ENCODE results near the gene GALNT6.
A peak's percentile ranks its signal among the peaks of the same experiment; 100 is the strongest.

The GALNT6 gene

DNA sequence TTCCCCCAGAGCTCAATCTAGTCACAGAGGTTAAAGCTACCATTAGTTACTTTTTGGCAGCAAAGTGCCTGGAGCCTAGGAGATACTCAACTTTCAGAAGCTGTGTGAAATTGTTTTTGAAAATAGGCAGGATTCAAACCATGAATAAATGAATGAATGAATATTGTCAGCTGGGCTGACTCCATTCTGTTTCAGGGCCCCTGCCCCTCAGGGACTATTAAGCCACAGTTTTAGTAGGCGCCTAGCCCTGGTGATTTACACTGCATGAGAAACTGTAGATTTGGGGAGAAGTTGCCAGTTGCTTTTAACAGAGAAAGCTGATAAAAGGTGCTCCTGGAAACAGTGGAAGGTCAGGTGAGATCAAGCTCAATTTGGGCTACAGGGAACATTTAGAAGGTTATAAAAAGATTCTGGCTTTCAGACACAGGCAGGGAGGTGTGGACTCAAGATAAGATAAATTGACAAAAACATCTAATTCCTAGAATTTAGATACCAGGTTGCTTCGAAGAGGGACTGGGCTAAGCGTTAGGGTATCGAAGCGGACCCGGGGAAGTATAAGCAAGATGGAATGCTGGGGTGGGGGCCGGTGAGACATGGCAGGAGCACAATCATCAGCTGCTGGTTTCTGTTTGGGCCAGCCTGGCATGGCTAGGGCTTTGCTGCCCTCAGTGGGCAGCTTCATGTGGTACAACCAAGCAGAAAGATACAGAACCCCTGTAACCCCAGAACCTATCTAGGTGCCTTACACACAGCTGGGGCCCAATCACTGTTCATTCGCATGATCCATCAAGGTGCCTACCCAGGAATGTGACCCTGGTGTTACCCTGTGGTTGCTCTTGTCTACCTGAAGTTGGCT is 29.8 kb downstream of the GALNT6 start:
- Histone ChIP-seq H3K36me3 (no peaks in the 10 kb centered on the region), H3K9me3 (replicated peaks in 1 of 11) (no peaks in the 10 kb centered on the region), H3K9ac (no peak overlapping the region), H4K20me1 (peaks cover 0 to 26% (median 3%) of the 10 kb centered on the region in 11 experiments; a peak in 7 of 22 replicates), H3K4me2 (peak overlapping the region in 1 of 11 experiments; percentile 95; a peak in 2 of 22 replicates), H3K27me3 (peaks cover 4 to 59% (median 15%) of the 10 kb centered on the region in 11 experiments; a peak in 17 of 22 replicates), H3K4me1 (peaks cover 11 to 54% (median 18%) of the 10 kb centered on the region in 10 experiments), H3K4me3 (no peak overlapping the region), H3K27ac (no peak overlapping the region)
- TF ChIP-seq Cebpa-rat (IDR thresholded peaks at IDR 0.05), result no peak

DNA sequence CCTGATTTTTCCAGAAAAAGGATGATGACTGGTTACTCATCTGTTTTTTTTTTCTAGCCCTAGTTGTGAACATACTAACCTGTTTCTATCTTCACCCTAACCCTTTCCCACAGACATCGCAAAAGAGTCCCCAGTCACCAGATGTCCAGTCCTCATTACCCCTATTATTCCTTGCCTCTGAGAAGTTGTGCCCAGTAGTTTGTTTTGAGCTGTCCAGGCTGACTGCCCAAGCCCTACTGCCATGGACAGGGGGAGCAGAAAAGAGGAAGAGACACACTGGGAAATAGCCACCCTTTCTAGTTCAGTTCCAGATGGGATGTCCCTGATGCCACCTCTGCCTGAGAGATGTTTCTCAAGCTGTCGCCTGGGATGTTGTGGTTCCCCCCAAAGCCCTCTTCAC is 30.9 kb downstream of the GALNT6 start:
- peaks cover 0 to 49% (median 6%) of the 10 kb centered on the region in 11 experiments; a peak in 12 of 22 replicates for H3K27me3 ChIP-seq
- H4K20me1 ChIP-seq, result peaks cover 0 to 20% (median 3%) of the 10 kb centered on the region in 11 experiments; a peak in 6 of 22 replicates
- TF ChIP-seq Cebpa-rat (IDR thresholded peaks at IDR 0.05), result no peak

DNA sequence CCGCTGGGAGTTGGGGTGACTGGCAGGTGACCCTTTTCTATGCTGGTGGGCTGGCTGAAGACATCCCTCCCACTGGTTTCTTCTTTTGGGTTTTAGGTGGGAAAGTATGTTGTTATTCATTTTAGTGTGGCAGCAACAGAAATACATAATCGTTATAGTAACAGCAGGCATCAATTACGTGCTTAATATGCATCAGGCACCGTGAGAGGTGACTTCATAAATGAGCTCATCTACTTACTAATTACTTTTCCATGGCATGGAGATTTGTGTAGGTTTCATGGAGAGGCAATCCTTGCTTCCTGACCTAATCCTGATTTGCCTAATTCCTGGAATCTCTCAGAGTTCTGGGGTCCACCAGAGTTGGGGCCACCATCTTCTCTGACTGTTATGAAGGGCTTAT is 31.4 kb downstream of the GALNT6 start:
- Histone ChIP-seq H3K4me2 (peak overlapping the region in 2 of 11 experiments; percentile 50 to 95; a peak in 4 of 22 replicates), H3K9ac (no peak overlapping the region), H3K36me3 (no peaks in the 10 kb centered on the region), H3K9me3 (replicated peaks in 1 of 11) (no peaks in the 10 kb centered on the region), H4K20me1 (peaks cover 0 to 15% (median 0%) of the 10 kb centered on the region in 11 experiments; a peak in 4 of 22 replicates), H3K4me1 (peaks cover 11 to 63% (median 18%) of the 10 kb centered on the region in 10 experiments), H3K4me3 (no peak overlapping the region), H3K27ac (no peak overlapping the region; a peak in 1 of 22 replicates), H3K27me3 (peaks cover 0 to 44% (median under 1%) of the 10 kb centered on the region in 11 experiments; a peak in 10 of 22 replicates)
- no peak for TF ChIP-seq Cebpa-rat (IDR thresholded peaks at IDR 0.05)

More for the DNA sequence above, 30.9 kb downstream of the GALNT6 start:
- Histone ChIP-seq H3K4me1 (peaks cover 11 to 63% (median 18%) of the 10 kb centered on the region in 10 experiments), H3K36me3 (no peaks in the 10 kb centered on the region), H3K4me3 (no peak overlapping the region), H3K9ac (no peak overlapping the region), H3K27ac (no peak overlapping the region), H3K4me2 (peak overlapping the region in 2 of 11 experiments; percentile 50 to 95; a peak in 4 of 22 replicates), H3K9me3 (replicated peaks in 1 of 11) (no peaks in the 10 kb centered on the region)

DNA sequence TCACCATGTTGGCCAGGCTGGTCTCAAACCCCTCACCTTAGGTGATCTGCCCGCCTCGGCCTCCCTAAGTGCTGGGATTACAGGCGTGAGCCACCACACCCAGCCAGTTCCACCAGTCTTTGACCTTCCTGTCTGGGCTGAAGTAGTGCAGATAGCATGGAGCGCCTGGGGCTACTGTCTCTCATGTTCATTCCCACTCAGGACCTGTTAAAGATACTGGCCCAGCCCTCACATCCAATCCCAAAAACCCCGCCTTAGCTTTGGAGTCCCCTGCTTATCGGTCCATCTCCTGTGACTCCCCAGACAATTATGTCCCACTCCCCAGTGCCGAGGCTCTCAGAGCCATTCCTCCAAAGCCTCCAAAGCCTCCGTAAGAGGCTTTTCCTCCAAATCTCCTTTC is 32.7 kb downstream of the GALNT6 start:
- Histone ChIP-seq H3K9me3 (replicated peaks in 1 of 11) (no peaks in the 10 kb centered on the region), H3K9ac (no peak overlapping the region), H3K27me3 (peaks cover 0 to 30% (median 0%) of the 10 kb centered on the region in 11 experiments; a peak in 7 of 22 replicates), H3K4me1 (peaks cover 11 to 69% (median 16%) of the 10 kb centered on the region in 10 experiments), H3K4me3 (no peak overlapping the region), H3K27ac (peak overlapping the region in 2 of 11 experiments; percentile 70 to 71; a peak in 3 of 22 replicates), H3K36me3 (no peaks in the 10 kb centered on the region), H3K4me2 (peak overlapping the region in 7 of 11 experiments; percentile 64 to 95 (median 80); a peak in 11 of 22 replicates), H4K20me1 (0 out of 22 replicates have a peak, but pooled peaks cover 0 to 4% (median 0%) of the 10 kb centered on the region in 11 experiments)
- no peak for TF ChIP-seq Cebpa-rat (IDR thresholded peaks at IDR 0.05)

DNA sequence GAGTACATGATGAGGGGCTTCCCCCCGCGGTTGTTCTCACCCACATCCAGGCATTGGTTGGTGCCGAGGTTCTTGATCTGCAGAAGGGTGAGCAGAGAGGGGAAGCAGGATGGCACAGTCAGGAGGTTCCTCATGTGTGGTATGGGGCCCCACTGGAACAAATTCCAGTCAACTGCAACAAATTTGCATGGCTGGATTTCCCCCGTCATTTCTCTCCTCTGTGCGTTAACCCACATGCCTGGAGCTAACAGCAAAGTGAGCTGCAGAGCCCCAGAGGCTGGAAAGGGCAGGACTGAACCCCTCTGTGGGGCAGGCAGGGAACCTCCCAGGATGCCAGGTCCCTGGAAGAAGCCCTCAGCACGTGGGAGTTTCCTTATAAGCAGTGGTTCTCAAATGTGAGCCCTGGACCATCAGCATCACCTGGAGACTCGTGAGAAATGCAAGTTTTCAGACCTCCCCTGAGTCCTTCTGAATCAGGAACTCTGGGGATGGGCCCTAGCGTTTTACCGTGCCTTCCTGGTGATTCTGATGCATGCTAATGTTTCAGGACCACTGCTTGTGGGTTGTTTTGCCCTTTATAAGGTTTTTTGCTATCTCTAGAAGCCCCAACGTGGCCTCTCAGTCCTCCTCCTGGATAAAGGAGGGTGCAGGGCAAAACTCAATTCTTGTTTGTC is 33.7 kb downstream of the GALNT6 start:
- TF ChIP-seq Cebpa-rat (IDR thresholded peaks at IDR 0.05), result no peak
- Histone ChIP-seq H3K9ac (peak overlapping the region in 4 of 11 experiments; percentile 1 to 64 (median 32); a peak in 5 of 22 replicates), H3K27me3 (peaks cover 0 to 23% (median 0%) of the 10 kb centered on the region in 11 experiments; a peak in 7 of 22 replicates)

DNA sequence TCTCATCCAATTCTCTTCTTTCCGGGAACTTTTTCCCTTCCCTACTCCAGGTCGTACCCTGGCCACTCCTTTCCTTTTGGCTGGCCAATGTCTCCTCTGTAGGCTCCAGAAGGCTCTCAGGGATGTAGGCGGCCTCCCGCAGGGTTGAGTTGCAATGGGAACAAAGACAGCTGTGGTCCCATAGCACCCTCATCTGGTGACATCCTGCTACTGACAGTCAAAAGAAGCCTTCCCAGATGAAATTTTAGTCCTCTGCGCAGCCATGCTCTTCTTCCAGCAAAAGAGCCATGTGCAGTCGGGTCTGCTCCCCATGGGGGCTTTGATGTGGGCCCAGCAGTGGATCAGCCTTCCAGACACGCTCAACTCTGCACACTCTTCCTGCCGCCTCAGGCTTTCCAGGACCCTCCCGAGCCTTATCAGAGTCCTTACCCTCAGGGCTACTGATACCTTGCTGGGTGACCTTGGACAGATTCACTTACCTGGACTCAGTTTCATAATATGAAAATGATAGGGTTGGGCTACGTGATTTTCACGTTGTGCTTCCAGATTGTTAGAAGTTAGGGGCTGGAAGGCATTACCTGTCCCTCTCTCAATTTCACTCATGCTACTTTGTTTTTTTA is 39.2 kb downstream of the GALNT6 start:
- no peak for TF ChIP-seq Cebpa-rat (IDR thresholded peaks at IDR 0.05)
- no peaks in the 10 kb centered on the region for H3K9me3 ChIP-seq (replicated peaks in 1 of 11)
- peaks cover under 1 to 31% (median 4%) of the 10 kb centered on the region in 10 experiments for H3K4me1 ChIP-seq
- H3K4me2 ChIP-seq, result no peak overlapping the region
- H4K20me1 ChIP-seq, result no peaks in the 10 kb centered on the region
- H3K27ac ChIP-seq, result no peak overlapping the region
- H3K4me3 ChIP-seq, result no peak overlapping the region
- H3K9ac ChIP-seq, result no peak overlapping the region
- no peaks in the 10 kb centered on the region; a peak in 1 of 22 replicates for H3K27me3 ChIP-seq
- H3K36me3 ChIP-seq, result no peaks in the 10 kb centered on the region

More for the DNA sequence above, 33.7 kb downstream of the GALNT6 start:
- Histone ChIP-seq H3K9me3 (replicated peaks in 1 of 11) (no peaks in the 10 kb centered on the region), H3K4me2 (peak overlapping the region; percentile 55 to 95 (median 76)), H3K36me3 (no peaks in the 10 kb centered on the region), H4K20me1 (no peaks in the 10 kb centered on the region), H3K4me3 (peak overlapping the region in 1 of 10 experiments; percentile 19; a peak in 1 of 20 replicates), H3K4me1 (peaks cover 11 to 69% (median 16%) of the 10 kb centered on the region in 10 experiments), H3K27ac (peak overlapping the region in 4 of 11 experiments; percentile 4 to 71 (median 53); a peak in 6 of 22 replicates)

DNA sequence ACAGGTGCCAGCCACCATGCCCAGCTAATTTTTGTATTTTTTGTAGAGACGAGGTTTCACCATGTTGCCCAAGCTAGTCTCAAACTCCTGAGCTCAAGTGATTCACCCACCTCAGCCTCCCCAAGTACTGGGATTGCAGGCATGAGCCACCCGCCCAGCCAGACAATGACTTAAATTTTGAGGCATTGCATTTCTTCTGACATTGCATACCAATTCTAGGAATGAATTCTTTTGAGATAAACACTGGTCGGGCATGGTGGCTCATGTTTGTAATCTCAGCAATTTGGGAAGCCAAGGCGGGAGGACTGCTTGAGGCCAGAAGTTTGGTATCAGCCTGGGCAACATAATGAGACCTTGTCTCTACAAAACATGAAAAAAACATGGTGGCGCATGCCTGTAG is 42.2 kb downstream of the GALNT6 start:
- Histone ChIP-seq H4K20me1 (no peaks in the 10 kb centered on the region), H3K9ac (no peak overlapping the region), H3K36me3 (no peaks in the 10 kb centered on the region), H3K27ac (no peak overlapping the region), H3K27me3 (no peaks in the 10 kb centered on the region; a peak in 1 of 22 replicates), H3K4me3 (no peak overlapping the region), H3K4me1 (peaks cover 0 to 11% (median 1%) of the 10 kb centered on the region in 10 experiments; a peak in 6 of 20 replicates), H3K9me3 (replicated peaks in 1 of 11) (no peaks in the 10 kb centered on the region), H3K4me2 (no peak overlapping the region)
- TF ChIP-seq Cebpa-rat (IDR thresholded peaks at IDR 0.05), result no peak

DNA sequence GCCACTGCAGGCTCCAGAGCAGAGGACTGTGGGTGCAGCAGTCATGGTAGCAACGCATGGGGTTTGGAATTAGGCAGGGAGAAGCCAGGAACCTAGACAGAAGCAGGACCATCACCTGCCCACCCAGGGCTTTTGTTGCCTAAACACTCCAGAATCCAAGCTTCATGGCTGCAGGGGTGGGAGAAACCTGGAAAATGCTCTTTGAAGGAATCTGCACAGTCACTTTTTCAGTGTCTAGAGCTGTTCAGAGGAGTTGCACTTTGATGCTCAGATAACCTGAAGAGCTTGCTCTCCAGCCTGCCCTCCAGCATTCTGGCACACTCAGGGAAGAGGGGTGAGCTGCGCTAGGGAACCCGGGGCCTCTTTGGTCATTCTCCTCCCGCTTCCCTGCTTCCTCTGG is 43.1 kb downstream of the GALNT6 start:
- Histone ChIP-seq H3K27me3 (no peaks in the 10 kb centered on the region; a peak in 1 of 22 replicates), H3K9me3 (replicated peaks in 1 of 11) (no peaks in the 10 kb centered on the region), H3K27ac (no peak overlapping the region)

More for the DNA sequence above, 43.1 kb downstream of the GALNT6 start:
- no peak overlapping the region for H3K4me2 ChIP-seq
- H3K9ac ChIP-seq, result no peak overlapping the region
- no peaks in the 10 kb centered on the region for H3K36me3 ChIP-seq
- TF ChIP-seq Cebpa-rat (IDR thresholded peaks at IDR 0.05), result no peak
- no peak overlapping the region for H3K4me3 ChIP-seq
- H4K20me1 ChIP-seq, result no peaks in the 10 kb centered on the region
- H3K4me1 ChIP-seq, result peaks cover 0 to 11% (median 0%) of the 10 kb centered on the region in 10 experiments; a peak in 4 of 20 replicates

Measured in BLaER1 treated with 17β-estradiol and CSF1 and Interleukin-3, amounts not matched to agents 10 nM and 100 nM (cell line).